Liver (tissue), 3 donors: ENCODE results near the gene INTS3.

Experiments
- CTCF ChIP-seq: fragments of 150-350 bp; IDR thresholded peaks from 2 replicates; pipeline ENCODE4 v1.5.1; 2017; ENCODE audit warnings: improper control_type of control experiment, low read depth, low read length; ENCODE audit not compliant: missing input control
- FOXA1 ChIP-seq: IDR thresholded peaks from 2 replicates; pipeline ENCODE4 v1.6.1; 2016; ENCODE audit warnings: antibody characterized with exemption
- HNF4G ChIP-seq: IDR thresholded peaks from 2 replicates; pipeline ENCODE4 v1.6.1; 2016; ENCODE audit warnings: antibody characterized with exemption
- JUND ChIP-seq, 2 donors: IDR thresholded peaks; 2 replicates each; pipeline ENCODE4 v1.6.1; 2016; ENCODE audit warnings: antibody characterized with exemption in 2 of 2
- RAD21 ChIP-seq, 2 donors: IDR thresholded peaks; 2 replicates each; pipeline ENCODE4 v1.6.1; 2016; ENCODE audit warnings: antibody characterized with exemption in 2 of 2, mild to moderate bottlenecking in 2 of 2
- TAF1 ChIP-seq: conservative IDR thresholded peaks from 2 replicates; pipeline ENCODE4 v1.6.1; 2016; ENCODE audit warnings: antibody characterized with exemption, mild to moderate bottlenecking
- TF ChIP-seq, protein P1 (sequence below): IDR thresholded peaks from 2 replicates; pipeline ENCODE4 v1.6.1; 2016; ENCODE audit warnings: antibody characterized with exemption
- TF ChIP-seq, protein P2 (sequence below): IDR thresholded peaks from 2 replicates; pipeline ENCODE4 v1.6.1; 2016; ENCODE audit warnings: antibody characterized with exemption
- TF ChIP-seq, protein P3 (sequence below): IDR thresholded peaks from 2 replicates; pipeline ENCODE4 v1.6.1; 2016; ENCODE audit warnings: antibody characterized with exemption, mild to moderate bottlenecking
- donor health status: healthy.
- donor health status: healthy.

- TF ChIP-seq CTCF (no peak), RAD21 (IDR thresholded peaks at IDR 0.05) (no peak), FOXA1 (no peak), JUND (IDR thresholded peaks at IDR 0.05) (no peak), TAF1 (no peak), HNF4G (no peak)
- TF ChIP-seq, protein P1, sequence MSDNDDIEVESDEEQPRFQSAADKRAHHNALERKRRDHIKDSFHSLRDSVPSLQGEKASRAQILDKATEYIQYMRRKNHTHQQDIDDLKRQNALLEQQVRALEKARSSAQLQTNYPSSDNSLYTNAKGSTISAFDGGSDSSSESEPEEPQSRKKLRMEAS, result no peak
- TF ChIP-seq, protein P2, sequence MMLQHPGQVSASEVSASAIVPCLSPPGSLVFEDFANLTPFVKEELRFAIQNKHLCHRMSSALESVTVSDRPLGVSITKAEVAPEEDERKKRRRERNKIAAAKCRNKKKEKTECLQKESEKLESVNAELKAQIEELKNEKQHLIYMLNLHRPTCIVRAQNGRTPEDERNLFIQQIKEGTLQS, result no peak
- TF ChIP-seq, protein P3, sequence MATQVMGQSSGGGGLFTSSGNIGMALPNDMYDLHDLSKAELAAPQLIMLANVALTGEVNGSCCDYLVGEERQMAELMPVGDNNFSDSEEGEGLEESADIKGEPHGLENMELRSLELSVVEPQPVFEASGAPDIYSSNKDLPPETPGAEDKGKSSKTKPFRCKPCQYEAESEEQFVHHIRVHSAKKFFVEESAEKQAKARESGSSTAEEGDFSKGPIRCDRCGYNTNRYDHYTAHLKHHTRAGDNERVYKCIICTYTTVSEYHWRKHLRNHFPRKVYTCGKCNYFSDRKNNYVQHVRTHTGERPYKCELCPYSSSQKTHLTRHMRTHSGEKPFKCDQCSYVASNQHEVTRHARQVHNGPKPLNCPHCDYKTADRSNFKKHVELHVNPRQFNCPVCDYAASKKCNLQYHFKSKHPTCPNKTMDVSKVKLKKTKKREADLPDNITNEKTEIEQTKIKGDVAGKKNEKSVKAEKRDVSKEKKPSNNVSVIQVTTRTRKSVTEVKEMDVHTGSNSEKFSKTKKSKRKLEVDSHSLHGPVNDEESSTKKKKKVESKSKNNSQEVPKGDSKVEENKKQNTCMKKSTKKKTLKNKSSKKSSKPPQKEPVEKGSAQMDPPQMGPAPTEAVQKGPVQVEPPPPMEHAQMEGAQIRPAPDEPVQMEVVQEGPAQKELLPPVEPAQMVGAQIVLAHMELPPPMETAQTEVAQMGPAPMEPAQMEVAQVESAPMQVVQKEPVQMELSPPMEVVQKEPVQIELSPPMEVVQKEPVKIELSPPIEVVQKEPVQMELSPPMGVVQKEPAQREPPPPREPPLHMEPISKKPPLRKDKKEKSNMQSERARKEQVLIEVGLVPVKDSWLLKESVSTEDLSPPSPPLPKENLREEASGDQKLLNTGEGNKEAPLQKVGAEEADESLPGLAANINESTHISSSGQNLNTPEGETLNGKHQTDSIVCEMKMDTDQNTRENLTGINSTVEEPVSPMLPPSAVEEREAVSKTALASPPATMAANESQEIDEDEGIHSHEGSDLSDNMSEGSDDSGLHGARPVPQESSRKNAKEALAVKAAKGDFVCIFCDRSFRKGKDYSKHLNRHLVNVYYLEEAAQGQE, result no peak
Observed at GRCh38 chr1:153767519-153767918, 39.7 kb downstream of the INTS3 start.
